ENCODE data around the gene OR6A2.
A peak's percentile ranks its signal among the peaks of the same experiment; 100 is the strongest.

Gene OR6A2

DNA sequence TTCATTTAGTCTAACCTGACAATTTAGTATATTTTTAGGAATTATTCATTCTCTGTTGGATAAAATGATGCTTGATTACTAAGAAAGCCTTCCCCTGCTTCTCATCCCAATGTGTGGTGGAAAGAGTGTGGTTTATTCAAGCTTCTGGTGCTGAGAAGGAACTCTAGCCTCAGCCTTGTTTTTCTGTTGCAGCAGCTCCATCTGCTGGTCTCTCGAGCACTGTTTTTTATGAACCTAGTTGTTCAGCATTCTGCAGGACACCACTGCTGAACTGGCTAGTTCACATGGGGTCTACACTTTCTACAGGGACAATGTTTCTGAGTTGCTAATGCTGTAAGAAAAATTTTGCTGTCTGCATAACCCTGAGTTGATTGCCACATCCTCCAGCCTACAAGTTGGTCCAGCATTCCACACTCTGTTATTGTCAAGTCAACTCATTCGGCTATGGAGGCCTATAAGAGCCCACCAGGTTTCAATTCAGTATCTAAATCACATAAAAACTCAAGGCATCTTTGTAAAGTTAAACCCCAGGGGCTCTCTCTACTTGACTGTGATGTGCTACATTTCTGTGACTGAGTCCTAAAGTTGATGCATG is 42.0 kb downstream of the OR6A2 start:
- peak; percentile 18 to 27 for DNase-seq (ENCODE audit: low read depth in 1 of 2, low spot score in 1 of 2)

DNA sequence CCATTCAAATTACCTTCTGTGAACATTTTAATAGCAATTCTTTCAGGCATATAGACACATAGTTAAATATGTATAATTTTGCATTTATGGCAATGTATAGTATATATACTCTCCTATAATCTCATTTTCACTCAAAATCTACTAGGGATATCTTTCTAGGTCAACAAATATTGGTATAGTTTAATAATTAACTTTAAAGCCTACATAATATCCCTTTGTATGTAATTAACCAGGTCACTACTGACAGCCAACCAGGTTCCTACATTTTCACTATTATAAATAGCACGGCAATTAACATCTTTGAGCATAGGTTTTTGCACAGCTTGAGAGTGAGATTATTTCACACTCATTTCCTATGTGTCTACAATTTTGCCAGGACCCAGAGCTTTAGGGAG is 43.5 kb downstream of the OR6A2 start:
- DNase-seq (ENCODE audit: low read depth in 1 of 2, low spot score in 1 of 2) = no peak

DNA sequence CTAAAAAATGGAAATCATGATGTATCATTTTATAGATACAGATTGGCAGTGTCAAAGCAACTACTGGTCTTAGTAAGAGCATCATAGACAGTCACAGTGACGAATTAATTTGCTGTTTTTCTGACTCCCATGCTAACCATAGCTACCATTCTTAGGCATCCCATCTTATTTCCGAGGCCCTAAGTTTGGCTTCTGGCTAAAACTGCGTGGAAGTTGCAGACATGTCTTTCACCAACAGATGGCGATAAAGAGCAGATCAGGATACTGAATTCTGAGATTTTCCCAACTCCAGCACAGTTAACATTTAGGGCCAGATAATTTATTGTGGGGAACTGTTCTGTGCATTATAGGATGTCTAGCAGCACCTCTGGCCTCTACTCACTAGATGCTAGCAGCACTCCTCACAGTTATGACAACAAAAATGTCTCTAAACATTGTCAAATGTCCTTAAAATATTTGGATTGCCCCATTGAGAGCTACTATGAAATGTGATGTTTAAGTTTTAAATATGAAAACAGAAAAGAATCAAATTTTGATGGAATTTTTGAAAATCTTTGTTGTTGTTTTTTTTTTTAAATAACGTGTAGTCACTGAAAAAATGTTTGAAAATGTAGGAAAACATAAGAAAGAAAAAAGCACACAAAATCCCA is 44.1 kb downstream of the OR6A2 start:
- no peak for DNase-seq (ENCODE audit: low read depth in 1 of 2, low spot score in 1 of 2)

DNA sequence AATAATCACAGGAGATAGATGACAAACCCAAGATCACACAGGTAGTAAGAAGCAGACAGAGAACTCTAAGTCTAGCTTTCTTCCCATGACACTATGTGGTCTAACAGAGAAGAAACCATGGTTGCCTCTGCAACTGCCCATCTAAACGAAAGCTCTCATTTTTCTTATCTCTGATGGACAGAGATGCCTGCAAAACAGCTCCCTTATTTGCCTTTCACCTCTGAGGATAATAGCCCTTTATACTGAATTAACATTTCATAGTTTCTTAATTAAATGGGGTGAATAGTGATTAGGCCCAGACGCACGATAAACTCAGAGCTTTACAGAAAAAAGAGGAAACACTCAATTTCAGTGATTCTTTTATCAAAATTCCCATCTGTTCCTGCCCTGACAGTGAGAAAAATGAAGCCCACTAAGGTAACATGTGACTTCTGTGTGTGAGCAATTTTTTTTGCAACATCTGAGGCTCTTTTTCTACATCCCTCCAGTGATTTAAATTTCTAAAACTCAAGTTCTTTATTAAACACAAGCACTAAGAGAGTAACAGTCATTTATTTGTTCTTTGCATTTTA is 52.3 kb downstream of the OR6A2 start:
- no peak for DNase-seq (ENCODE audit: low read depth in 1 of 2, low spot score in 1 of 2)

DNA sequence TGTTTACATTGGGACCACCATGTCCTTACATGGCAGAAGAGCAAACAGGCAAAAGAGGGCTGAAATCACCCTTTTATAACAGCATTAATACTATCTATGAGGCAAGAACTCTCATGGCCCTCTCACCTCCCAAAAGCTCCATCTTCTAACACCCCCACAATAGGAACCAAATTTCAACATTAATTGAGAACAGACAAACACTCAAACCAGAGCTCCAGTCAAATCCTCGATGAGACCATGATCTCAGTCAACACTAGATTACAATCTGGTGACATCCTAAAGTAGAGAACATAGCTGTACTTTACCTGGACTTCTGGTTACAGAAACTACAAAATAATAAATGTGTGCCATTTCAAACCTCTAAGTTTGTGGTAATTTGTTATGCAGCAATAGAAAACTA is 52.9 kb downstream of the OR6A2 start:
- no peak for DNase-seq (ENCODE audit: low read depth in 1 of 2, low spot score in 1 of 2)

DNA sequence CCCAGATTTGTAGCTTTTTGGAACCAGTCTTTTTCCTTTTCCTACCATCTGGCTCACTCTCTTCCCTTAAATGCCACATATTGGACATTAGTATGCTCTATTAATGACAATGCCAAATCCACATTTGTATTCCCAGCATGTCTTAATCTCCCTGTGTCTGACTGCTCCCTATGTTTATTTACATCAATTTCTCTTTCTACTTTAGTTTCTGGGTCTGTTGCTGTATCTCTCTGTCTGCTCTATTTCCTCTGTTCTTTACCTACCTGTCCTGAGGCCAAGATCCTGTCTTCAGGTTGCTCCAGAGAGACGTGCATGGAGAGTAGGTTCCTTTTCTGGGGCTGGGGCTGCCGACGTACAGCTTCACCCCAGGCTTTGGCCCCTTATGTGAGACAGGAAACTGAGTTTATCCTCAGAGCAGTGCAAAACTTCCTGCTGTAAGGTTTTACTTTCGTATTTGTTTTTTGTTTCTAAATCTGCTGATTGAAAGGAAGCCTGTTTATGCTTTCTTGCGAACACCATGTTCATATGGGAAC is 53.3 kb downstream of the OR6A2 start:
- DNase-seq (ENCODE audit: low read depth in 1 of 2, low spot score in 1 of 2) = no peak

DNA sequence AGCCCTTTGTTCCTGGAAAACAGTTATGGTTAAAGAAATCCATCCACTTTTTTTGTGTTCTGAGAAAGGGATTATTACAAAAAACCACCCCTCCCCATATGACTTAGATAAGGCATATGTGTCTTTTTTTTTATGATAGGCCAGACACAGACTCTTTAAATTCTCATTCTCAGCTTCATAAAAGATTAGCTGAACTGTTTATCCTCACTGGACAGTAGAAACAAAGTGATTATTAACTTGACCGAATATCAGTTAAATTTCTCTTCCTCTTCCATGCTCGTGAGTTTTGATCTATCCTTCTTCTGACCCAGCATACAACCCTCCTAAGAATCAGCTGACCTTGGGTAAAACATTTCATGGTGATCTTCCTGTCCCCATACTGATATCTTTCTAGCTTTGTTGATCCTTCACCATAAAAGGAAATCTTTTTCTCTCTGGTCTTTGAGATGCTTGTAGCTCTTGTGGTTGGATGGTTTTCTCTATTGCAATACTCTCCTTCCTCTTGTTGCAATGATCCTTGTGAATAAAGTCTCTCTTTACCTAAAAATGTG is 53.9 kb downstream of the OR6A2 start:
- DNase-seq (ENCODE audit: low read depth in 1 of 2, low spot score in 1 of 2) = no peak

DNA sequence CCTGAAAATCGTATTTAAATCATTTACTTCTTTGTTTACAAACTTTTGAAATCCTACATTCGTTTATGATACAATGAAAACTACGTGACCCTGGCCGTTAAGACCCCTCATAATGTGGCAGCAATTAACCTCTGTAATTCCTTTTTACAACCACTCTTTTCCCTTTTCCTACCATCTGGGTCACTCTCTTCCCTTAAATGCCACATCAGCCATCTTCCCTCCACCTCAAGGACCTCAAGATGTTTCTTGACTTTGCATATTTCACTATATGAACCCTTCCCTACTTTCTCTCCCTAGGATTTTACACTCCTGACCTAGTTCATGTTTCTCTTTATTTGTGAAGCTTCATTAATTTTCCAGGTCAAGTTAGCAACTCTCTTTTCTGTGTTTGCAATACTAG is 54.5 kb downstream of the OR6A2 start:
- no peak for DNase-seq (ENCODE audit: low read depth in 1 of 2, low spot score in 1 of 2)

DNA sequence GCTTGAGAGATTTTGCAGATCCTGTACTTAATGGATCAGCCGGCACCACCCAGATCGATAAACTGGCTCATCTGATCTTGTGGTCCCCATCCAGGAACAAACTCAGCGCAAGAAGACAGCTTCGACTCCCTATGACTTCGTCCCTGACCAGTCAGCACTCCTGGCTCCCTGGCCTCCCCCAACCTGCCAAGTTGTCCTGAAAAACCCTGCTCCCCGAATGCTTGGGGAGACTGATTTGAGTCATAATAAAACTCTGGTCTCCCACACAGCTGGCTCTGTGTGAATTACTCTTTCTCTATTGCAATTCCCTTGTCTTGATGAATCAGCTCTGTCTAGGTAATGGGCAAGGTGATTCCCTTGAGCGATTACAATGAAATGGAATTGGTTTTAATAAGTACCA is 57.2 kb downstream of the OR6A2 start:
- no peak for DNase-seq (ENCODE audit: low read depth in 1 of 2, low spot score in 1 of 2)

Data from activated T-helper 1 cell treated with anti-CD3 and anti-CD28 coated beads, Interleukin-2, amount 50 U/mL, for 16 hours (primary cell).